PC-3 (cell line): ENCODE data around the gene HSPB6. TPM values are rescaled to one million over a fixed set of nuclear protein-coding genes. Genes with fewer than 3 reads are reported as not detected.
A peak's percentile ranks its signal among the peaks of the same experiment; 100 is the strongest.

Experiments used
- ATAC-seq: fragments of 200-7000 bp; cut with Tn5 transposase; 2 replicates; pipeline ENCODE4 v1.9.1; 2020; ENCODE audit warnings: mild to moderate bottlenecking, moderate library complexity
- BruUV-seq: library from RNA; stranded (reverse); fragments of 400-500 nt; replicated peaks from 2 replicates; lab custom pipeline; 2021; lab: Mats Ljungman, UMichigan
- CTCF ChIA-PET: fragments of 300-600 bp; sonication (Branson Sonifier 250); formaldehyde crosslinking; loops from one replicate; lab custom pipeline; 2022; ENCODE audit warnings: antibody characterized with exemption; lab: Charles Lee
- POLR2A ChIA-PET: fragments of 300-600 bp; sonication (Branson Sonifier 250); formaldehyde crosslinking; loops from one replicate; lab custom pipeline; 2022; ENCODE audit warnings: antibody characterized with exemption; ENCODE audit not compliant: unreplicated experiment; lab: Charles Lee
- DNase-seq: peaks from one replicate; pipeline ENCODE4 v3.0.0-alpha.2; 2015
- H2AFZ ChIP-seq: fragments of 300-600 bp; sonication (generic); 2 replicates; pipeline ENCODE4 v1.6.0; 2016; ENCODE audit warnings: antibody characterized with exemption, low read length
- H3F3A ChIP-seq: fragments of 300-600 bp; sonication (generic); one replicate; pipeline ENCODE4 v1.6.0; 2017; ENCODE audit warnings: antibody characterized with exemption, low read length, control low read depth, mild to moderate bottlenecking; ENCODE audit not compliant: unreplicated experiment
- H3K27ac ChIP-seq: fragments of 300-600 bp; sonication (generic); 2 replicates; pipeline ENCODE4 v1.5.1; 2016; ENCODE audit warnings: mild to moderate bottlenecking, low read length
- H3K27me3 ChIP-seq: fragments of 300-600 bp; sonication (generic); 2 replicates; pipeline ENCODE4 v1.6.1; 2016; ENCODE audit warnings: low read length, mixed read lengths
- H3K36me3 ChIP-seq: fragments of 300-600 bp; sonication (generic); 2 replicates; pipeline ENCODE4 v1.6.1; 2016; ENCODE audit warnings: low read depth, mixed run types, low read length, mixed read lengths
- H3K4me1 ChIP-seq: fragments of 300-600 bp; sonication (generic); 2 replicates; pipeline ENCODE4 v1.5.1; 2016; ENCODE audit warnings: low read length; ENCODE audit not compliant: insufficient read depth
- H3K4me2 ChIP-seq: fragments of 300-600 bp; sonication (generic); 2 replicates; pipeline ENCODE4 v1.6.0; 2016; ENCODE audit warnings: low read length
- H3K4me3 ChIP-seq: fragments of 300-600 bp; sonication (generic); 2 replicates; pipeline ENCODE4 v1.5.1; 2016; ENCODE audit warnings: mild to moderate bottlenecking, low read length, mixed read lengths
- H3K79me2 ChIP-seq: fragments of 300-600 bp; sonication (generic); 2 replicates; pipeline ENCODE4 v1.6.1; 2017; ENCODE audit warnings: low read length, mixed read lengths
- H3K9ac ChIP-seq: fragments of 300-600 bp; sonication (generic); 2 replicates; pipeline ENCODE4 v1.6.0; 2016; ENCODE audit warnings: mild to moderate bottlenecking, low read length
- H3K9me2 ChIP-seq: fragments of 300-600 bp; sonication (generic); replicated peaks from 2 replicates; pipeline ENCODE4 v1.6.1; 2016; ENCODE audit warnings: mixed run types, low read length, mixed read lengths
- H3K9me3 ChIP-seq: fragments of 300-600 bp; sonication (generic); 2 replicates; pipeline ENCODE4 v1.6.1; 2016; ENCODE audit warnings: low read length, mixed read lengths
- H4K20me1 ChIP-seq: fragments of 300-600 bp; sonication (generic); 2 replicates; pipeline ENCODE4 v1.6.1; 2016; ENCODE audit warnings: low read length, mixed read lengths
- CTCF ChIP-seq: fragments of 300-600 bp; sonication (generic); conservative IDR thresholded peaks from 2 replicates; pipeline ENCODE4 v1.5.1; 2017; ENCODE audit warnings: antibody characterized with exemption, low read depth, mild to moderate bottlenecking, low read length
- EZH2 ChIP-seq: fragments of 300-600 bp; sonication (generic); IDR thresholded peaks from one replicate; pipeline ENCODE4 v1.6.1; 2017; ENCODE audit warnings: antibody characterized with exemption, mild to moderate bottlenecking, low read length; ENCODE audit not compliant: unreplicated experiment
- EZH2phosphoT487 ChIP-seq: fragments of 300-600 bp; sonication (generic); IDR thresholded peaks from 2 replicates; pipeline ENCODE4 v1.6.1; 2018; ENCODE audit warnings: mild to moderate bottlenecking, antibody characterized with exemption, low read length, borderline replicate concordance
- intact Hi-C: fragments of 100-400 bp; cut with micrococcal nuclease; formaldehyde crosslinking; loops from 2 replicates; pipeline ENCODE4 v1.9.0; 2023
- total RNA-seq: library from RNA; depleted of rRNA; stranded (reverse); fragments of >200 nt; gene quantifications from 2 replicates; pipeline ENCODE4 v1.2.3, GENCODE V29; 2014

HSPB6 gene
- total RNA-seq, 1 experiment from 2014 or later, result not detected

- H3K9me2 ChIP-seq, result no peaks in the 10 kb centered on the region
- CTCF ChIA-PET, result no interaction called here
- peaks cover 27% of the 10 kb centered on the region for H3K4me1 ChIP-seq
- BruUV-seq, result TSS peak; percentile 40
- H3F3A ChIP-seq, result no peaks in the 10 kb centered on the region
- intact Hi-C loops, result loop anchor here (2.0 kb wide), 1 partner anchor 29 kb away; no protein-coding TSS in a partner anchor
- H4K20me1 ChIP-seq, result no peaks in the 10 kb centered on the region
- peak within 1 kb of the TSS; percentile 96 for H3K9ac ChIP-seq
- POLR2A ChIA-PET, result interaction anchor here (0.7 kb wide), 1 partner anchor 32 kb away, joined by 7 read pairs; no protein-coding TSS in a partner anchor
- TF ChIP-seq CTCF (no peak), EZH2 (no peak)
- no peaks in the 10 kb centered on the region for H3K36me3 ChIP-seq
- H3K4me3 ChIP-seq, result peak within 1 kb of the TSS; percentile 90
- peaks cover 26% of the 10 kb centered on the region for H3K79me2 ChIP-seq
- no peaks in the 10 kb centered on the region for H3K27me3 ChIP-seq
- peak; percentile 61 for ATAC-seq
- DNase-seq, result peak; percentile 98
- peak within 1 kb of the TSS; percentile 88 for H2AFZ ChIP-seq
- peak within 1 kb of the TSS; percentile 96 for H3K4me2 ChIP-seq
- H3K9me3 ChIP-seq, result no peaks in the 10 kb centered on the region
- H3K27ac ChIP-seq, result peak within 1 kb of the TSS; percentile 92
These were observed 11.3 kb downstream of the HSPB6 start, which contains the start of the genes PSENEN and U2AF1L4 for GRCh38 chr19:35745328-35746086. TSS of gene PSENEN (plus strand) at chr19:35745651. CDS start at chr19:35745931, 280 bp downstream. TSS of gene U2AF1L4 (minus strand) at chr19:35745418. CDS start at chr19:35745391, 27 bp downstream.

GRCh38 chr19:35744430-35745327 is 12.2 kb downstream of the HSPB6 start:
- POLR2A ChIA-PET, result interaction anchor here (0.7 kb wide), 1 partner anchor 32 kb away, joined by 7 read pairs; no protein-coding TSS in a partner anchor
- Histone ChIP-seq H3F3A (no peaks in the 10 kb centered on the region), H3K27ac (peak overlapping the region; percentile 92), H3K79me2 (peaks cover 23% of the 10 kb centered on the region), H3K4me3 (peak overlapping the region; percentile 90), H3K9me2 (no peaks in the 10 kb centered on the region), H3K36me3 (no peaks in the 10 kb centered on the region), H3K4me2 (peak overlapping the region; percentile 88), H2AFZ (peak overlapping the region; percentile 88), H3K27me3 (no peaks in the 10 kb centered on the region), H3K4me1 (peaks cover 23% of the 10 kb centered on the region), H3K9me3 (no peaks in the 10 kb centered on the region), H3K9ac (peak overlapping the region; percentile 96), H4K20me1 (no peaks in the 10 kb centered on the region)
- TF ChIP-seq CTCF, result peak; percentile 39; the same call in 1 of the 2 replicates
- no peak for TF ChIP-seq EZH2phosphoT487
- peak; percentile 90 for DNase-seq
- intact Hi-C loops, result loop anchor here (2.0 kb wide), 1 partner anchor 28 kb away; no protein-coding TSS in a partner anchor
- peak; percentile 56 for ATAC-seq
- BruUV-seq, result TSS peak; percentile 70
- CTCF ChIA-PET, result no interaction called here
